ENCODE results near the gene ZNF653.

ZNF653 gene

DNA sequence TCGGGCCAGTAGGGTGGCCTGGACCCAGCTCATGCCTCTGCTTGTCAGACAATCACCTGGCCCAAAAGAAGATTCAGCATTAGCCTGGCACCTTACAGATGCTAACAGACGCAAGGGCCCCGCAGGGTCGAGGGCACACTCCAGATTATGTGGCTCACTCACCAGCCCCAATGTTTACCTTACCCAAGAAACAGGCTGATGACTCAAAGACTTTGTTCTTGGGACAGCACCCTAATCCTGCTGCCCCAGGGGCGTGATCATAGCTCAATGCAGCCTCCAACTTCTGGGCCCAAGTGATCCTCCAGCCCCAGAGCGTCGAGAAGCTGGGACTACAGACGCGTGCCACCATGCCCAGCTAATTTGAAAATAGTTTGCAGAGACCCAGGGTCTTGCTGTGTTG lies 13.5 kb upstream of the ZNF653 start:
- DNase-seq = no peak
- no peak for ATAC-seq

DNA sequence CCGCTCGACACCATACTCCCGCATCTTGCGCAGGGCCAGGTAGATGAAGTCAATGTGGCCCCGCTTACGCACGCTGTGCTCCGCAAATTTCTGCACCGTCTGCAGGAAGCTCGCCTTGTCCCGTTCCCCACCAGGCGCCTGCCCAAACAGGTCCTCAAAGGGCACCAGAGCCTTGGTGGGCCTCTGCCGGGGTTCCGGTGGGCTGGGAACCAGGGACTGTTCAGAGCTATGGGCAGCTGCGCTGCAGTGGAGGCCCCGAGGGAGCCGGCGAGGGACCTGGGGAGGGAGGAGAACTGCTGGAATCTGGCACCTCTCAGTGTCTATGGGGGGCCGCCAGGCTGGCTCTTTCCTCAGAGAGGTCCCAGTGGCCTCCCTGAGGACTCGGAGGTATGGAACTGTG lies 8.3 kb upstream of the ZNF653 start:
- DNase-seq = no peak
- no peak for ATAC-seq

DNA sequence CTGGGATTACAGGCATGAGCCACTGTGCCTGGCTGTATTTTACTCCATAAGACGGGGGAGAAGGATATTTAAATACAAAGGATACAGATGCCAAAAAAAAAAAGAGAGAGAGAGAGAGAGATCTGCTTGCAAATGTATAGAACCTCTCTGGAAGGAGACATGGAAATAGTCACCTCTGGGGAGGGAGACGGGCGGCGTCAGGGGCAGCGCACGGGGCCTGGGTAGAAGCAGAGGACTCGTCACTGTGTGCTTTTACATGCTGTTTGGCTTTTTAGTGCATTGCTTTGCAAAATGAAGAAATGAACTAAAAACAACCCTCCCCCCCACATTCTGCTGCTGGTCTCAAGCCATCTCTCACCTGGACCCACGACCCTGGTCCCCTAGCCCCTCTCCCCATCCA lies 4.8 kb upstream of the ZNF653 start:
- ATAC-seq (no peak), DNase-seq (no peak)

DNA sequence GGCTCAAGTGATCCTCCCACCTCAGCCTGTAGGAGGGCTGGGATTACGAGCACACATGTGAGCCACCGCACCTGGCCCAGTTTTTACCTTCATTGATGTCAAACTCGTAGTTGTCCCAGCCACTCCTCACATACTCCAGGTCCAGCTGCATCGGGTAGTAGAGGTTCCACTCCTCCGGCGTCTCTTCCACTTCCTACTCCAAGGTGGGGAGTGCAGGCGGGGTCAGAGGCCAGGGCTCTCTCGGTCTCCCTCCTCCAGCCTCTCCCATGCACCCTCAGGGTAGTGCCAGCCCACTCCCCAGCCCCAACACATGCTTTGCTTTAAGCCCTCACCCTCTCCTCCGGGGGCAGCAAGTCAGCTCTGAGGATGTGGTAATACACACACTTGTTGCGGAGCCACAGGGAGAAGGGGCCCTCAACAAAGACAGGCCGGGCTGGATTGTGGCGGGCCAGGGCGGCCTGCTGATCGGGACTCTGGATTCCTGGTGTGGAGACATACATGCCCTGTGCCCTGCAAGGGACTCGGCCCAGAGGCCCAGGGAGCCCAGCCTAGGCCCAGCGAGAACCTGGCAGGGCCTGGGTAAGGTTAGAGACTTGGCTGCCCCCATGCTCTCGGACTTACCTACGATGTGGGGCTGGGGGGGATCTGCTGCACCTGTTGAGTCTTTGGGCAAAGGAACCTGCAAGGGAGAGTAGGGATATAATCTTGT lies 1.9 kb upstream of the ZNF653 start:
- DNase-seq = no peak
- ATAC-seq = no peak

DNA sequence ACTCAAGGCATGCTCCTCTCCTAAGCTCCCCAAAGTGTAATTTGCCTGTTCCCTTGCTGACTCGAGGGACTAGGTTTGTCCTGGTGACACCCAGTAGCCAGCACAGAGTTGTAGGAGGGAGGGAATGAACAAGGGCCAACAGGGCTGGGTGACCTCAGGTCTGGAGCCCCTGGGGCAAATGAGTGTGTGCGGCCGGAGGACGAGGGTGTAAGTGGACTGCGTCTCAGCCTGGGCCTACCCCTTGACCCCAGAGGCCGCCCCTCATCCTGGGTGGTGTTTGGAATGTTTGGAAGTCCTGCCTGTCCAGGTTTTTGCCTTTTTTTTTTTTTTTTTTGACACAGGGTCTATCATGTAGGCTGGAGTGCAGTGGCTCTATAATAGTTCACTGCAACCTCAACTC lies 1.3 kb upstream of the ZNF653 start:
- DNase-seq (no peak), ATAC-seq (no peak)

DNA sequence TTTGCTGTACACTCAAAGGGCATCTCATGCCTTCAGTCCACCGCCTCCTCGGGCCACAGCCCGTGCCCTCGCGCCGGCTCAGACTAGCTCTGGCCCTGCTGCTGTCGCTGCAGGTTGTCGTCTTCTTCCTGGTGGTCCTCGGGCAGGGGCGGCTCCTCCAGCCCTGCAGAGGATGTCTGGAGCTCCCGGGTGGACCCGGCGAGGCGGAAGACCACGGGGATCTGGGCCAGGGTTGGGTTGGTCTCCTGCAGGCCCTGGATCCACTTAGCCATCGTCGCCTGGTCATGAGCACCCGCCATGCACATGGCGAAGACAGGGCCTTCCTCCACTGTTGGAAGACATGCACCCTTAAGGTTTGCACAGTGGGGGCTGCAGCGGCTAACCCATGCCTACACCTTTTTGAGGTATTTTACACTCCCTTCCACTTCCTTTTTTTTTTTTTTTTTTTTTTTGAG lies 489 bp upstream of the ZNF653 start:
- no peak for DNase-seq
- peak; percentile 21 for ATAC-seq

DNA sequence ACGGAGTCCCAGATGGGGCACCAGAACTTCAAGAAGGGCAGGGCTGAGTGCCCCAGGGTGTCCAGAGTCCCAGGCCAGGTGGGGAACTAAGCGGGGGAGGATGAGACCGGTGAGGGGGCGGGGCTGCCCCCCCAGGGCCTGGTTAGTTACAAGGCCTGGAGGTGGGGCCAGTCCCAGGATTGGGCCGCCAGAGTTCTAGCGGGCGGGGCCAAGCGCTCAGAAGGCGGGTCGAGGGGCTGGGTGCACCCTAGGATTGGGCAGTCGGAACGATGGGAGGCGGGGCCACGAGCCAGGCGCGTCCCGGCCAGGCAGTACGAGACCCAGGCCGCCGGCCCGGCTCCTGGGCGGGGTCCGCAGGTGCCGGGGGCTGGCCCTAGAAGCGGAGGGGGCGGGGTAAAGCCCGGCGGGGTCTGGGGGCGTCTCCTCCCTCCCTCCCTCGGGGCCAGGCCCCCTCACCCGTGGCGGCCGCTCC lies 571 bp downstream of the ZNF653 start:
- DNase-seq (peak; percentile 99), ATAC-seq (peak; percentile 95)

DNA sequence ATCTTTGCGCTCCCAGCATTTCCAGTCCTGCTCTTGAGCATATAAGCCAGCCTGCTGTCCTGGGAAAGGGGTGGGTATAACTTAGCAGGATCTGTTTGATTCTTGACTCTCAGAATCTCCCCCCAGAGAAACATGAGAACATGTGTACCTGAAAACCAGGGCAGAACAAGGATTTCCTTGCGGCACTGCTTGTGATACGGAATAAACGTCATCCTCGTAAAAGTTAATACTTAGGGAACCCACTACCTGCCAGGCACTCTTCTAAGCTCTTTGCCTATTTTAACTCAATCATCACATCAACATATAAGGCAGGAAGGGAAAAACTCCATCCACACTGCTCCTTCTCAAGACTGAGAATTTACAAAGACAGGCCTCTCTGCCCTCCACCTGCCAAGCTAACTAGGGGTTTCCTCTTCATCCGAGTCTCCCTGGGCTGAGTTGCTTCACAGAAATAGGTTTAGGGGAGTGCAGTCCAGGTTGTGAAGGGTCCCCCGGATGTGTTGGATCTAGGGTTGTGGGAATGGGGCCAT lies 1.1 kb downstream of the ZNF653 start:
- ATAC-seq (no peak), DNase-seq (no peak)

DNA sequence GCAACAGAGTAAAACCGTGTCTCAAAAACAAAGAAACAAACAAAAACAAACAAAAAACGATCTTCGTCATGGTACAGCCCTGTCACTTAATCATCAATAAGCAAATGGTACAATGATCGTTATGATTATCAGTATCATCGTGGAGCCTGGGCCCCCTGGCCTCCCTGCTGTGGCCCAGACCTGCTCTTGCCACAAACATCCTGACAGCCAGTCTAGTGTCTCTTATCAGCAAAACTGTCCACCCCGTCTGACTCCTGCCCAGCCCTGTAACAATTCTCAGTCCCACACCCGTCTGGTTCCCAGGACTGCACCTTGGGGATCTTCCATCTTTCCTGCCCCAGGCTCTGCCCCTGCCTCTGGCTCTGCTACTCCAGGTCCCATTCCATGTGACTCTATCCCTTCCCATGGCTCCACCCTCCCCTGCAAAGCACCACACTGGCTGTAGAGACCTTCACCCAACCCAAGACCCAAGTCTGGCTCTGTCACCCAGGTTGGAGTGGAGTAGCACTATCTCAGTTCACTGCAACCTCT lies 5.7 kb downstream of the ZNF653 start:
- DNase-seq = no peak
- ATAC-seq = no peak

DNA sequence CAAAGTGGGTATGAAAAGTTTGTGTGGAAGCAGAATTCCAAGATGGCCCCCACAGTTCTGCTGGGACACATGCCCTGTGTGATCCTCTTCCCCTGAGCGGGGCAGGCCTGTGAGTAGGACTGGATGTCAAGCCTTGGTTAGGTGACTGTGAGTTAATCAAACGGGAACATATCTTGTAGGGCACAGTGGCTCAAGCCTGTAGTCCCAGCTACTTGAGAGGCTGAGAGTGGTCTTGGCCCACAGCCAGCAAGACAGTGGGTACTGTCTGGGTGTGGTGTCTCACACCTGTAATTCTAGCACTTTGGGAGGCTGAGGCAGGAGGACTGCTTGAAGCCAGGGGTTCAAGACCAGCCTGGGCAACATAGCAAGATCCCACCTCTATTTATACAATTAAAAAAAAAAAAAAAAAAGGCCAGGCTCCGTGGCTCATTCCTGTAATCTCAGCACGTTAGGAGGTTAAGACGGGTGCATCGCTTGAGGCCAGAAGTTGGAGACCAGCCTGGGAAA lies 6.4 kb downstream of the ZNF653 start:
- no peak for DNase-seq
- ATAC-seq = no peak

DNA sequence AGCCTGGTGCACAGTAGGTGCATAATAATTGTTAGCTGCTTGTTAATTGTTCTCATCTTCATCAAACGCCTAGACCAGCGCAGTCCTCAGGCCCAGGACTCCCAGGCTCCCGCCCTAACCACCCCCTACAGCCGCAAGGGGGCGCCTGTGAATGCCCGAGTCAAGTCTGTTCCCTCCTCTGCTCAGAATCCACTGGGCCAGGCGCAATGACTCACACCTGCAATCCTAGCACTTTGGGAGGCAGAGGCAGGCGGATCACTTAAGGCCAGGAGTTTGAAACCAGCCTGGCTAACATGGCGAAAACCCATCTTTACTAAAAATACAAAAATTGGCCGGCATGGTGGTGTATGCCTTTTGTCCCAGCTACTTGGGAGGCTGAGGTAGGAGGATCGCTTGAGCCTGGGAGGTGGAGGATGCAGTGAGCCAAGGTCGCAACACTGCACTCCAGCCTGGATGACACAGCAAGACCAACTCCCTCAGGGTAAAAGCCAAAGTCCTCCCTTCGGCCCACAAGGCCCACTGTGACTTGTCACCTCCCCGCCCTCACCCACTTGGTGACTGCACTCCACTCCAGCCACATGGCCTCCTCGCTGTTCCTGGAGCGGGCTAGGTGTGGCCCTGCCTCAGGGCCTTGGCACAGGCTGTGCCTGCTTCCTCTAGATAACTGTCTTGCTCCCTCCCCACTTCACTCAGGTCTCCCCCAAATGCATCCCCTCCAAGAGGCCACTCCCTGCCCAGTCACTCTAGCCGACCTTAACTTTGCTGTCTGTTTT lies 9.1 kb downstream of the ZNF653 start:
- peak; percentile 75 for DNase-seq
- peak; percentile 65 for ATAC-seq

DNA sequence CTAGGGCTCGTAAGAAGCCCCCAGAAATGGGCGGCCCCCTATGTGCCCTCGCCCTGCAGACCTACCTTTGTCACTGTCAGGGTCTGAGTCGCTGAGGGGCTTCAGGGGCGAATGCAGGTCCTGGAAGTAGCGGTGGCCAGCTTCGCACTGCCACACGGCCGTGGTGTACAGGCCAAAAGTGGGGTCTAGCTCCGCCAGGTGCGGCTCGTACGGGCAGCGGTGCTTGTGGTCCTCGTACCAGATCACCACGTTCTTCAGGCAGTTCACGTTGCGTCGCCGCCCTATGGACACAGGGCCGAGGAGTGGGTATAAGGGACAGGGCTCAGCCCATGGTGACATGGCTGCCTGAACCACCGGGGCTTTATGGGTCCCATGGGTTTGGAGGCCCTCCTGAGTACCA lies 9.8 kb downstream of the ZNF653 start:
- DNase-seq (no peak), ATAC-seq (no peak)

DNA sequence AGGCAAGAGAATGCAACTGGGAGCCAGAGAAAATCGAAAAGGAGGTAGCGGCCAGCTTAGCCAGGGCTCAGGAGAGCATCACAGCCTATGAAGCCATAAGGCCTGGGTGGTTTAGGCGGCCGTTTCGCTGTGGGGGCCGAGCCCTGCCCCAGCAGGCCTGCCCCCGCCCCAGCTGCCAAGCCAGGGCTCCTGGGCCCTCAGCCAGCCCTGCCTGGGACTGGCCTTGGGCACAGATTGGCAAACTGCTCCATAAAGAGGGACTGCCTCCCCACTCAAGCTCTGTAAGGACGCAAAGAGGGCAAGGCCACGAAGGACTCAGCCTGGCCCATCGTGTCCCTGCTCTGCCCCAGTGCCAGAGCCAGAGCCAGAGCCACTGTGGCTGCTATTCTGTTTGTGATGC lies 10.2 kb downstream of the ZNF653 start:
- no peak for DNase-seq
- ATAC-seq = no peak

DNA sequence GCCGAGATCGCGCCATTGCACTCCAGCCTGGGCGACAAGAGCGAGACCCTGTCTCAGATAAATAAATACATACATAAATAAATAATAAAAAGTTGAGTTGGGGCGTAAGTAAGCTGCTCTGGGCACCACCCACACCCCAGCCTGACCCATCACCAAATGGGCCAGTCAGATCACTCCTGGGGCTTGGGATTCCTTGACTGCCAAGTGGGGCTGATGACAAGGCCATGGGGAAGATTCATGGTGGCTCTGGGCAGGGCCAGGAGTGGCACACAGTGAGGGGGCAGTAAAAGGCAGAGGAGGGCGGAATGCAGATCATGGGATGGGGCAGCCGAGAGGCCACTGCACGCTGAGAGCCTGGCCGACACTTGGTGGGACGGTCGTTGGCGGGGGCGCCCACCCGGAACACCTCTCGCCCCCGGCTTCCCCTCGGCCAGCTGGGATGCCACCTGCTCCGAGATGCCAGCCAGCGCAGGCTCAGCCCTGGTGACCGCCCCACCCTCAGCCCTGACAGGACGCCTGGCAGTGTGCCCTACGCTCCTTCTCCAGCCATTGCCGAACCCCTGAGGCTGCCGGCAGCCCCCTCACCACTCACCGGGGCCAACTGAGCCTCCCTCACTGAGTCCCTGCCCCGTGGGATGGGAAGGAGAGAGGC lies 10.9 kb downstream of the ZNF653 start:
- no peak for ATAC-seq

DNA sequence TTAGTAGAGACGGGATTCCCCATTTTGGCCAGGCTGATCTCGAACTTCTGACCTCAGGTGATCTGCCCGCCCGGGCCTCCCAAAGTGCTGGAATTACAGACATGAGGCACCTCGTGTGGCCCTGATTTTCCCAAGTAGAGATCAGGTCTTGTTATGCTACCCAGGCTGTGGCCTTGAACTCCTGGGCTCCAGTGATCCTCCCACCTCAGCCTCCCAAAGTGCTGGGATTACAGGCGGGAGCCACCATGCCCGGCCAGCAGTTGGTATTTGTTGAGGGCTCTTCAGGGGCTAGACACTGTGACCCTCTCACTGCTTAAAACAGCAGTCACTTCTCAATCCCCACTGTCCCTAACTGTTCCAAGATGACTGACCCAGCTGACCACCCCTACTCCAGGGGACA lies 16.3 kb downstream of the ZNF653 start:
- no peak for DNase-seq
- no peak for ATAC-seq

More for the DNA sequence above, 10.9 kb downstream of the ZNF653 start:
- DNase-seq = no peak

DNA sequence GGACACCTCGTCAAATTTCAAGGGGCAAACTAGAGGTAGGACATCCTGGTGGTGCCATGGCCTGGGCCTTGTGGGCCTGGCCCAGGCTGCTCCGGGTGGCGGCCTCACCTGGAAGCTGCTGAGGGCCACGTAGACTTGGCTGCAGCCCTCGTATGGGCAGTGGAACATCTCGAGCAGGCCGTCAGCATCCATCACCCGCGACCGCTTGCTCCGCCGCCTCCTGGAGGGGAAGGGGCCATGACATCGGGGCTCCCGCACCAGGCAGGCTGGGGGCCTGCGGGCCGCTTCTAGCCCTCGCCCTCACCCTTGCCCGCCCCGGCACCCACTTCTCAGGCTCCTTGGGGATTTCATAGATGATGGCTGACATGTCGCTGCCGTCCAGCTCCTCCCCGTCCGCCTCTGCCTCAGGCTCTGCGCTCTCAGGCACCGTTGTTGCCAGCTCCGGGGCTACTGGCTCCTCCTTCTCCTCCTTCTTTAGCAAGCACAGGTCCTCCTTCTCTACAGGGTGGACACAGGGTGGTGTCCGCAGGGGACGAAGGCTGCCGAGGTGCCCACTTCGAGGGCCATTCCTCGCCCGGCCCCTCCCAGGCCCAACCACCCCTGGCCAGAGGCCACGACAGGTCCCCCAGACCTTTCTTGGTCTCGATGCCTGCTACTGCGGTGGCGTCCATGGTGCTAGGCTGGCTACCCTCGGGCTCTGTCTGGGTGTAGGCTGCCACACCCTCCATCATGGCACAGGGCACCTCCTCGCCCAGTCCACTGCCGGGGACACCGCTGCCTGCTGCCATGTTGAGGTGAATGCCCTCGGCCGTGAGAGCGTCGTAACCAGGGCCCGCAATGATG lies 18.8 kb downstream of the ZNF653 start:
- ATAC-seq = no peak

DNA sequence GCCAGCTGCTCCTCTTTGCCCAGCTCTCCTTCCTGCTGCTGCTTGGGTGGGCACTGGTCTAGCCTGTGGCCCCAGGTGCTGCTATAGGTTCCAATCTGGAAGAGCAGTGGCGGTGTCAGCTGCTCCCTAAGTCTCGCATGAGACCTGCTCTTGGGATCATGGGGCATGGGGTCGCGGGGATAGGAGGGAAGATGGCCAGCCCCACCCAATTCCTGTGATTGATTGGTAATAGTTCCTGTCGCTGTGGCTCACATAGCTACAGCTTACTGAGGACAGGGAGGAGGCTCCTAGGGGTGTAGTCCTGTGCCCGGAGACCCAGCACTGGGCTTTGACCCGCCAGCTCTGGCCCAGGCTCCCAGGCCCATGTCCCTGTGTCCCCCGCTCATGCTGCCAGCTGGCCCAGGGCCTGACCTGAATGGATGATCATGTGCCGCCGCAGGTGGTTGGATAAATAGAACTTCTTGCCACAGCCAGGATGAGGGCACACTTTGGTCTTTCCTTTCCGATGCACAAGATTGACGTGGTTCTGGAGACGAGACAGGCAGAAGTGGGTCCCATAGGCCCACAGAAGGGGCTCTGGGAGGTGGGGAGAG lies 20.3 kb downstream of the ZNF653 start:
- ATAC-seq (no peak), DNase-seq (no peak)

More for the DNA sequence above, 18.8 kb downstream of the ZNF653 start:
- DNase-seq = no peak

DNA sequence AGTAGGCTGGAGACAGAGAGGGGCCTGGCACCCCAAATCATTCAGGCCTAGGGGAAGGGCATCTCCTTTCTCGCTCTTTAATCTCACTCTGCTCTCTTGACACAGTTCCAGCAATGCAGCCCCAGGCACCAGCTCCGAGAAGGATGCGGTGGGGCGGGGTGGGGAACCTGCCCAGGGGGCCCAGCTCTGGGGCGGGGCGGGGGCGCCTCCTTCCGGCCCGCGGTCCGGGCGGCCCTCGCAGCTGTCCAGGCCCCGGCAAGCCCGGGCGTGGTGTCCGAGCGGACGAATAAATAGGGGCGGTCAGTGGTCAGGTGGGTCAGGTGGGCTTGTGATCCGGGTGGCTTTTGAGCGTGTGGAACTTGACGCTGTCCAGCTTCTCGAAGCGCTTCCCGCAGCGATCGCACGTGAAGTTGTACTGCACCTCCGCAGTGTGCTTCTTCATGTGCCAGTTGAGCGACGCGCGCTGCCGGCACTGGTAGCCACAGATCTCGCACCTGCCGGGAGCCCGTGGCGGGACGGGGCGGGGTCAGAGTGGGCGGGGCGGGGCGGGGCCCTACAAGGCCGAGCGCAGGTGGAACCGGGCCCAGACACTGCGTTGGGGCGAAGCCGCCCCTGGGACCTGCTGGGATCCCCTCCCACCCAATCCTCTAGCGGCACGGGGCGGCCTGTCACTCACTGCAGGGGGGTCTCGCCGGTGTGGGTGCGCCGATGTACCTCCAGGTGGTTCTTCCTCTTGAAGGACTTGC lies 22.1 kb downstream of the ZNF653 start:
- ATAC-seq = no peak
- DNase-seq = no peak

DNA sequence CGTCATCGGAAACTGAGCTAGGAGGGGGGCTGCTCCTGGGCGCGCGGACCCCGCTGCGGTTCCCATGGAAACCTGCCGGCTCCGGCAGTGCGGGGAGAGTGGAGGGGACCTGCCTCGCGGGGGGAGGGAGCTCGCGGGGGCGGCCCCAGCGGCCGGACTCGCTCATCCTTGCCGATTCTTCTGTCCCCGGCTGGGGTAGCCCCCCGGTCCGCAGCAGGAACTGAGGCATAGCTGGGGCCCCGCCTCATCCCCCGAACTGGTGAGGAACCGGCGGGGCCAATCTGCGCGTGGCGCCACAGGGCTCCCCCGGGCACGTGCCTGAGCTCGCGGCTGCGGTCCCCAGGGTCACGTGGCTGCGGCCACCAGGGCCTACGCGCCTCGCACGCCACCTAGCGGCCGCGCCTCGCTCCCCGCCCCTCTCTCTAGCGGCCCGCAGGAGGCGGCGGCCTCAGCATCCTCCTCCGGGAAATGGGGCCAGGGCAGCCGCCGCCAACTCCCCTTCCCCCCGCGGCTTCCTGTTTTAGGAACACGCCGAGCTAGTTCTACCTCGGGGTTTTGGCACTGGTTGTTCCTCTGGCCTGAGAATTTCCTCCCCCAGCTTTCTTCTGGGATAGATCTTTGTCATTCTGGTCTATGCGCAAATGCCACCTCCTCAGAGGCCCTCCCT lies 23.1 kb downstream of the ZNF653 start:
- DNase-seq (peak; percentile 94), ATAC-seq (peak; percentile 74)
